RWPE2 (cell line): ENCODE measurements around the gene DLG1.
A peak's percentile ranks its signal among the peaks of the same experiment; 100 is the strongest.

Experiments used
- ATAC-seq: fragments of 200-7000 bp; cut with Tn5 transposase; 3 replicates; pipeline ENCODE4 v1.9.1; 2021; ENCODE audit warnings: low read depth
- DNase-seq: peaks from one replicate; pipeline ENCODE4 v3.0.0-alpha.2; 2020; ENCODE audit warnings: low spot score
- H3K27ac ChIP-seq: fragments of 450-650 bp; 2 replicates; pipeline ENCODE4 v1.5.1; 2017; ENCODE audit warnings: mild to moderate bottlenecking; ENCODE audit not compliant: poor library complexity, severe bottlenecking
- H3K27me3 ChIP-seq: fragments of 250-450 bp; sonication (Bioruptor Pico); 2 replicates; pipeline ENCODE4 v1.5.1; 2021; ENCODE audit warnings: mild to moderate bottlenecking, moderate library complexity; ENCODE audit not compliant: insufficient read depth, poor library complexity, severe bottlenecking
- H3K36me3 ChIP-seq: fragments of 250-450 bp; sonication (Bioruptor Pico); 2 replicates; pipeline ENCODE4 v1.5.1; 2020; ENCODE audit warnings: low read depth, mild to moderate bottlenecking, moderate library complexity
- H3K4me1 ChIP-seq: fragments of 250-450 bp; sonication (Bioruptor Pico); 2 replicates; pipeline ENCODE4 v1.5.1; 2021; ENCODE audit warnings: mild to moderate bottlenecking, moderate library complexity; ENCODE audit not compliant: insufficient read depth, poor library complexity, severe bottlenecking
- H3K4me3 ChIP-seq: fragments of 250-450 bp; sonication (Bioruptor Pico); 2 replicates; pipeline ENCODE4 v1.5.1; 2021; ENCODE audit warnings: mild to moderate bottlenecking, moderate library complexity; ENCODE audit not compliant: severe bottlenecking
- H3K9me3 ChIP-seq: fragments of 250-450 bp; sonication (Bioruptor Pico); 2 replicates; pipeline ENCODE4 v1.5.1; 2021; ENCODE audit warnings: mild to moderate bottlenecking, moderate library complexity; ENCODE audit not compliant: severe bottlenecking
- TF ChIP-seq, protein P1 (sequence below): fragments of 450-650 bp; IDR thresholded peaks from one replicate; pipeline ENCODE4 v1.5.1; 2017; ENCODE audit warnings: mild to moderate bottlenecking, moderate library complexity; ENCODE audit not compliant: poor library complexity, severe bottlenecking

Gene DLG1

DNA sequence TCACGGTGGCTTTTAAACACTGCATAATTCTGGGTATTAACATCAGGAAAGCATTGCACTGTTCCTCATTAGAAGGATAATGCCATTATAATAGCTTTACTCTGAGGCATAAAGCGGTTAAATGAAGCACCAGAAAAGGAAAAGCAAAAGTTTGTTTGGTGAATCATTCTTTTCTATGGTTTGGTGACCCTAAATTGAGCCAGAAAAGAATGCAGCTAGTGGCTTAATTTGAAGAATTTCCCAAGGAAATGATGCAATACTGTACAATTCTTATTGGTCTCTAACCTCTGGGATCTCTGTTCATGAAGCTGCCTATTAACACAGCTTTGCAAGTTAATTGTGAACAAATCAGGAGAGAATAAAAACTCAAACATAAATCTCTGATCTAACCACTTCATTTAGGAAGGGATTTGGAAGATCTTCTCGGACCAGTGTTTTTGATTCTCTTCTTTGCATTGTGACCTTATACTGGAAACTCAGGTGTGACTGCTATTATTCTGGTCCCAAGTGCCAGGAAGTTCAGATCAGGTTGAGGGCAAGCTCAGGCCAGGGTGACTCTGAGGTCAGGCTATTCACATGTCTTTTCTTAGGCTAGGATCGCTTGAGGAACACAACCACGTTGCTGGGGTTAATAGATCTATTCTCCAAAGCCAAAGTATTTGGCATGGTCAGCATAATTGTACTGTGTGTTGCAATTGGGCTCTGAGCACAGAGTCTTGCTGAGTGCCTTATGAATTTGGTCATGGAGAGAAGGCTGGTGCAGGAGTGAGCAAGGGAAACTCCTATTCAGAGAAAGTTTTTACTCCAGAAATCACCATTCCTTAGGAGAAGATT lies 11.3 kb upstream of the DLG1 start:
- Histone ChIP-seq H3K27ac (peak overlapping the region; percentile 92), H3K27me3 (no peaks in the 10 kb centered on the region), H3K4me3 (no peak overlapping the region), H3K36me3 (no peaks in the 10 kb centered on the region), H3K9me3 (no peaks in the 10 kb centered on the region), H3K4me1 (peaks cover 46% of the 10 kb centered on the region)
- ATAC-seq: peak; percentile 62
- no peak for DNase-seq
- TF ChIP-seq, protein P1, sequence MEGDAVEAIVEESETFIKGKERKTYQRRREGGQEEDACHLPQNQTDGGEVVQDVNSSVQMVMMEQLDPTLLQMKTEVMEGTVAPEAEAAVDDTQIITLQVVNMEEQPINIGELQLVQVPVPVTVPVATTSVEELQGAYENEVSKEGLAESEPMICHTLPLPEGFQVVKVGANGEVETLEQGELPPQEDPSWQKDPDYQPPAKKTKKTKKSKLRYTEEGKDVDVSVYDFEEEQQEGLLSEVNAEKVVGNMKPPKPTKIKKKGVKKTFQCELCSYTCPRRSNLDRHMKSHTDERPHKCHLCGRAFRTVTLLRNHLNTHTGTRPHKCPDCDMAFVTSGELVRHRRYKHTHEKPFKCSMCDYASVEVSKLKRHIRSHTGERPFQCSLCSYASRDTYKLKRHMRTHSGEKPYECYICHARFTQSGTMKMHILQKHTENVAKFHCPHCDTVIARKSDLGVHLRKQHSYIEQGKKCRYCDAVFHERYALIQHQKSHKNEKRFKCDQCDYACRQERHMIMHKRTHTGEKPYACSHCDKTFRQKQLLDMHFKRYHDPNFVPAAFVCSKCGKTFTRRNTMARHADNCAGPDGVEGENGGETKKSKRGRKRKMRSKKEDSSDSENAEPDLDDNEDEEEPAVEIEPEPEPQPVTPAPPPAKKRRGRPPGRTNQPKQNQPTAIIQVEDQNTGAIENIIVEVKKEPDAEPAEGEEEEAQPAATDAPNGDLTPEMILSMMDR: no peak

DNA sequence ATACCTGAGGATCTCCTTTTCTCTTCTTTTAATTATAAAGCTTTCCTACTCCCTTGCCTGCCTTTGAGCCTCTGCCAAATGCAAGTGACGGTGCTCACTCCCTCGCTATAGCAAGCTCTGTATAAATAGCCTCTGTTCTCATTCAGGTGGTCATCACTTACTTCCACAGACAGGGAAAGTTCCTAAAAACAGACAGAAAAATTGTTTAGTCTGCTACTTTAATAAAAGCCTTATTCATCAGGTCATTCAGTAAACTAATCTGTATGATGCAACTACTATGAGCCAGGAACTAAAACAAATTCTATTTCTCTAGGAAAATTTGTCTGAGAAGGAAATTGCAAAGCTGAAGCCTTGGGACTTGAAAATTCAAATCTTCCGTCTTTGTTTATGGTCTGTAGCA lies 10.2 kb upstream of the DLG1 start:
- no peak for ATAC-seq

DNA sequence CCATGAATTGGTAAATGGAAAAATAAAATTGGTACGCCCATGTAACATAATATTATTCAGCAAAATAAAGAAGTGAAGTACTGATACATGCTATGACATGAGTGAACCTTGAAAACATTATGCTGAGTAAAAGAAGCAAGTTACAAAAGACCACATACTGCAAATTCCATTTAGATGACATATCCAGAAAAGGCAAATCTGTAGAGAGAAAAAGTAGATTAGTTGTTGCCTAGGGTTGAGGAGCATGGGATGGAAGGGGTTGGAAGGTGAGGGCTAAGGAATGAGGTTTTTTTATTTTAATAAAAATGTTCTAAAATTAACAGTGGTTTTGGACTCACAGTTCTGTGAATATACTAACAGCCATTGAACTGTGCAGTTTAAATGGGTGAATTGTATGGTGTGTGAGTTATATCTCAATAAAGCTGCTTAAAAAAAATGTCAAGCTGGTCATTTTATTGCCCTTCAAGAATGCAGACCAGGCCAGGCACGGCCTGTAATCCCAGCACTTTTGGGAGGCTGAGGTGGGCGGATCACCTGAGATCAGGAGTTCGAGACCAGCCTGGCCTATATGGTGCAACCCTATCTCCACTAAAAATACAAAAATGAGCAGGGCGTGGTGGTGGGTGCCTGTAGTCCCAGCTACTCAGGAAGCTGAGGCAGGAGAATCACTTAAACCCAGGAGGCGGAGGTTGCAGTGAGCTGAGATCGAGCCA lies 8.1 kb upstream of the DLG1 start:
- peak overlapping the region; percentile 92 for H3K27ac ChIP-seq
- DNase-seq: no peak

More for the DNA sequence above, 10.2 kb upstream of the DLG1 start:
- H3K9me3 ChIP-seq: no peaks in the 10 kb centered on the region
- H3K27me3 ChIP-seq: no peaks in the 10 kb centered on the region
- no peak for DNase-seq
- H3K27ac ChIP-seq: peak overlapping the region; percentile 92
- H3K36me3 ChIP-seq: no peaks in the 10 kb centered on the region
- TF ChIP-seq, protein P1: no peak
- H3K4me3 ChIP-seq: no peak overlapping the region
- H3K4me1 ChIP-seq: peaks cover 46% of the 10 kb centered on the region

DNA sequence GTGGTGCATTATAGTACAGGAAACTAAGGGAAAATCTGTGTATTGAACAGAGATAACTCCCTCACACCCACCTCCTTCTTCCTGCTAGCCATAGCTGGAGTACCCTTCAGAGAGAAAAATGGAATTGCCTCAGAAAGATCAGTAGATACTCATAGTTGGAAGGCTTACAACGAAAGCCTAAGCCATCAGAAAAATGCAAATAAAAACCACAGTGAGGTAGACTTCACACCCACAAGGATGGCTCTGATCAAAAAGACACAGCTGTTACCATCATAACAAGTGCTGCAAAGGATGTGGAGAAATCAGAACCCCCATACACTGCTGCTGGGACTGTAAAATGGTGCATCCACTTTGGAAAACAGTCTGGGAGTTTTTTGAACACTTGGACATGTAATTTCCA lies 7.4 kb upstream of the DLG1 start:
- Histone ChIP-seq H3K27me3 (no peaks in the 10 kb centered on the region), H3K4me1 (peaks cover 41% of the 10 kb centered on the region), H3K4me3 (no peak overlapping the region), H3K36me3 (no peaks in the 10 kb centered on the region), H3K9me3 (no peaks in the 10 kb centered on the region), H3K27ac (peak overlapping the region; percentile 92)
- ATAC-seq: no peak
- TF ChIP-seq, protein P1: no peak
- DNase-seq: no peak

More for the DNA sequence above, 8.1 kb upstream of the DLG1 start:
- peaks cover 44% of the 10 kb centered on the region for H3K4me1 ChIP-seq
- TF ChIP-seq, protein P1: no peak
- no peaks in the 10 kb centered on the region for H3K36me3 ChIP-seq
- H3K9me3 ChIP-seq: no peaks in the 10 kb centered on the region
- no peak overlapping the region for H3K4me3 ChIP-seq
- no peaks in the 10 kb centered on the region for H3K27me3 ChIP-seq
- ATAC-seq: peak; percentile 84
